NK-92 treated with Interleukin-12 subunit alpha and Interleukin-12 subunit beta, amount 100 ng/mL, for 24 hours (cell line): ENCODE measurements around the gene C20orf204.

ENCODE experiments used
- DNase-seq: peaks from one replicate; lab custom pipeline; 2025; lab: John Stamatoyannopoulos, UW

C20orf204 gene

DNA sequence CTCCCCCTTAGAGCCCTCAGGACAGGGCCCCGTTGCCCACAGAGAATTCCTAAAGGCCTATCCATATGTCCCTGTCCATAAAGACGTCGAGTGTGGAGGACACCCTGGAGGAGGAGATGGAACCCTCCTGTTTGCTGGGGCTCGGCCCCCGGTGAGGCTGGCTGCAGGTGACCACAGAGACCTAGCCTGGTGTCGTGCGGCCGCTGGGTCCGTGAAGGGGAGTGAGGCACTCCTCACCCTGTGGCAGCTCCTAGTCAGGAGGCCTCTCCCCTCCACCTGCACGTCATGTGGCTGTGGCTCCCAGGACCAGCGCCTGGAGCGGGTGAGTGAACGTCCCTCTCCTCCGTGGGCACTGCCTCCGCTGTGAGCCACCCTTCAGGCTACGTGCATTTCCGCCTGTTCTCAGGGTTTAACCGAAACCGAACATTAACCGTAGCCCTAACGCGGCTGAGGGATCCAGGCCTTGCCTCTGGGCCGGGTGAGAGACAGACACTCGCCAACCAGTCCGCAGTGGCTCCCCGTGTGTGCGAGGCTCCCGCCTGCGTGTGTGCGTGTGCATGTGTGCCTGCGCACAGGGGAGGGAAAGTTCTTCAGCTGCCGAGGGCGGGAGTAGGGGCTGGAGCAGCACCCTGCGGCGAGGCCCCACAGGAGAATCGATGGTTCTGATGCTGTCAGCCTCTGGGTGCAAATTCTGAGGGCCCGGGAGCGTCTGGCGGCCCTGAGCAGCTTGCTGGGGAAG is 21.1 kb downstream of the C20orf204 start:
- no peak for DNase-seq

DNA sequence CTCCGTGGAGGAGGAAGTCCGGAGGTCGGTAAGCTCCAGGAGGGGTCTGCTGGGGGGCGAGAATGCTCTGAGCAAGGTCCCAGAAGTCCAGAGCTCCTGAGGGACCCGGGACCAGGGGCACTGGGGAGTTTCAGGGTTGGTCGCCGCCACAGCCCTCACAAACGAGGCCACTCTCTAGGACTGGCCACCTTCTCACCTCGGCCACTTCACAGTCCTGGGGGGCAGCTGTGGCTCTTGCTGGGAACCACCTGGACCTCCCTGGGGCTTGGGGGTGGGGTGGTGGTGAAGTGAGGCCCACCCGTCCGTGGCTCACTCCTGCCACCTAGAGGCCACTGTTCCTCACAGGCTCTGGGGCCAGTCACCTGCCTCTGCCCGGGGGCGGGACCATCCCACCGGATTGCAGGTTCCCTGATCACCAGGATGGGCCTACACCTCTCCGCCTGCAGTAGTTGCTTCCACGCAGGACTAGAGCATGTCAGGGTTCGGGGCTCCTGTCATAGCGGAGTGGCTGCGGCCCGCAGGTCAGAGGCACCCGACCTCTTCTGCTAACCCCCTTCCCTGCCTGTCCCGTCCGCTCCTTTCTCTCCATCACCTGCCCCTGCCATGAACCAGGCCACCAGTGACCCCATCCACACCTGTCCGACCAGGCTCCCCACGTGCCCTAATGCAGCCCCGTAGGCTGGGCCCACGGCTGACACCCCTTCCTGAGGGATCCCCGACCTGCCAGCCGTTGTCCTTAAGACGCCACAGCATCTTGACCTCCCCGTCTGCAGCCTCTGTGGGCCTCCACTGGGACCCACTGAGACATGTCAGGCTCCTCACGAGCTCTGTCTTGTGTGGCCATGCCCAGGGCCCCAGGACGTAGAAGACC is 21.9 kb downstream of the C20orf204 start:
- peak; percentile 65 for DNase-seq

DNA sequence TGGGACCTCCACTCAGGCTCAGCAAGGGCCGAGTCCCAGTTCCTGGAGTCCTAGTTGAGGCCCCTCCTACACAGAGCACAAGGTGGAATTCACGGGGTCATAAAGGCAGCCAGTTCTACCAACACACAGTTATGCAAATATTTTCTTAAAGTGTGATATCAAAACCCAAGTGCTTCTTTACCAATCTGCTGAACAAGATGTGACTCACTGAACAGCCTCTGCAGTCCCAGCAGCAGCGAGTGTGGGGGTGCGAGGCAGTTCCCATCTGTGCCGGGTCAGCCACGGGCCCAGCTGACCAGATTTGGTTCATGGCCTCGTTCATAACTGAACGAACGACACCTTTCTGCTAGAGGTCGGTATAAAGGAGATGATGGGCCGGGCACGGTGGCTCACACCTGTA is 22.6 kb downstream of the C20orf204 start:
- DNase-seq, result no peak

DNA sequence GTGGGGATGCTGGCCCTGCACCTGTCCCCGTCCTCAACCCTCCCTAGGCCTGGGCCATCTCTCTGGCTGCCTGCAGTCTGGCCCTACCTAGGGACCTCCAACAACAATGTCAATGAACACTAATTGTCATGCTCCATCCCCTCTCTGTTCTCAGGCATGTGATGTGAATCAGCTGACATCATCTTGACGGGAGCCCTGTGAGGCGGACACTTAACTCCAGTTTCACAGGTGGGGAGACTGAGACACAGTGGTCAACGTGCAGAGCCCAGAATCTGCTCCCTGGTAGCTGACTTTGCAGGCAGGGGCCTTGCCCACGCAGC is 26.3 kb downstream of the C20orf204 start:
- no peak for DNase-seq

DNA sequence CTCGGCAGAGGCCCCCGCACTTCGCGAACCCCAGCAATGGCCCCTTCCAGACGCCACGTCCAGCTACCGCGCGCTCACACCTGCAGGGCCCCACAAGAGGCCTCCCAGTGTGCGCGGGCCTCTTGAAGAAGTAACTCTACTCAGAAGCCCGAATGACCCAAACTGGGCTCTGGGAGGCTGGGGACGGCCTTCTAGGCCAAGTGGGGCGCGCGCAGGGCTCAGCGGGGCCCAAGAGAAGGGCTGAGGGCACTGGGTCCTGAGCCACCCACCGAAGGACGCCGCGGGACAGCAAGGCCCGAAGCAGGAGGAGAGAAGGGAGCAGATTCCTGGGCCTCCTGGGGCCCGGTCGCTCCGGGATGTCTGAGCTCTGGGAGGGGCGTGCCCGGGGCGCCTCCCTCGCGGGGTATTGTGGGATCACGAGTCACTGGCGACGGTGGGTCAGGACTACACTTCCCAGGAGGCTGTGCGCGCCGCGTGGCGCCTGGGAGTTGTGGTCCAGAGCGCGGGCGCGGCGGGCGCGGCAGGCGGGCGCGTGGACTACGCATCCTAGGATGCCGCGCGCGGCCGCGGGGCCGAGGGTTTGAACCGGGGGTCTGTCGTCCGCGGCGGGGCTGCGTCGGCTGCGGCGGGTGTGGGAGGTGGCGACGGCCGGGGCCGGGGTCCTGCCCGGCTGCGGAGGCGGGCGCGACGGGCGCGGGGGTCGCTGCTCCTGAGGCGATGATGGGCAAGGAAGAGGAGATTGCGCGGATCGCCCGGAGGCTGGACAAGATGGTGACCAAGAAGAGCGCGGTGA is 26.8 kb downstream of the C20orf204 start, which contains the start of gene TCEA2:
TCEA2 (plus strand) TSS at position 603 of the 793 bp plus-strand sequence; CDS start at position 718, 115 bp downstream.
- DNase-seq, result peak; percentile 92

DNA sequence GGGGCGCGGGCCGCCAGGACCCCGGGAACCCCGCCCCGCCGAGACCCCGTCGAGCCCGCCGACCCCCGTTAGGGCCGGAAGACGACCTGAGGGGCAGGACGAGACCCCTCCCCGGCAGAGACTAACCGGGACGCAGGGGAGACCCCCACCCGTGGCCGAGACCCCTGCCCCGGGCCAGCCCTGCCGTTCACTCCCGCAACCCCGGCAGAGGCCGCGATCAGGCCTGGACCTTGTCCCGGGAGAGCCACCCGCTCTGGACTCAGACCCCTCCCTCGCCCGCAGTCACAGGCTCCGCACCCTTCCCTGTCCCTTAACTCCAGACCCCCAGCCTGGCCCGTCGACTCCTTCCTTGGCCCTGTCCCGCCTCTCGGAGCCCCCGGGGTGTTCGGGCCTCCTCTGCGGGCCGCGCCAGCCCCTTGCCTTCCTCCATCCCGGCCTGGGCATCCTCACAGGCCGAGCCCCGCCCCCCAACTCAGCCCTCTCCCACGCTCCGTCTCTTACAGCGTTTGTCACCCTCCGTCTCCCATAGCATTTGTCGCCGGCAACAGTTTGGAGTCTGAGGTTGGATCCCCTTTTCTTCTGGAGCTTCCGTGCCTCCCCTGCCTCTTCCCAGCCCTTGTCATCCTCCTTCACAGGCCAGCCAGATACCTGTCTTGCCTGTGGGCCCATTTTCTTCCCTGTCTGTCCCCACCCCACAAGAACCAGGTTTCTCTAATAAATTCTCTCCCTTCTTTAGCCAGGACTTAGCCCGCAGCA is 27.6 kb downstream of the C20orf204 start:
- no peak for DNase-seq

DNA sequence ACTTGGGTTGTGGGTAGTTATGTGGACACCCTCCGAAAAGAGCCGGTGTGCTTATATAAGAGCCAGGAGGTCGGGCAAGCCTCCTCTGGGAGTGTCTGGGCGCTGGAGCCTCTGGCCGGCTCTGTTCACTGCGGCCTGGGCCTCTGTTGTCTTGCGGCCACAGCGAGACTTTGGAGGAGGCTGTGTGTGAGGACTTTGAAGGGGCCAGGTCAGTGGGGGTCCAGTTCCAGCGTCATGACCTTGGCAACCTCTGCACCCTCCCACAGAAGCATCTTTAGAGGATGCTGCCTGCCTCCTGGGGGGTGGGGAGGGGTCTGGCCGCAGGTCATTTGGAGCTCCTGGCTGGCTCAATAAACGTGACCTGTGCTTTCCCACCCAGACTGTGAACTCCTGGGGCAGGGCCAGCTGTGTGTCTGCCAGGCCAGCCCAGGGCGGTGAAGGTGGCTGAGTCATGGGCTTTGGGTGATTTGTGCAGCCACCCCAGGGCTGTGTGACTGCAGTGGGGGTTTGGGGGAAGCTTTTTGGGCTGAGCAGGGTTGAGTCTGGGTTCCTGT is 28.2 kb downstream of the C20orf204 start:
- no peak for DNase-seq

DNA sequence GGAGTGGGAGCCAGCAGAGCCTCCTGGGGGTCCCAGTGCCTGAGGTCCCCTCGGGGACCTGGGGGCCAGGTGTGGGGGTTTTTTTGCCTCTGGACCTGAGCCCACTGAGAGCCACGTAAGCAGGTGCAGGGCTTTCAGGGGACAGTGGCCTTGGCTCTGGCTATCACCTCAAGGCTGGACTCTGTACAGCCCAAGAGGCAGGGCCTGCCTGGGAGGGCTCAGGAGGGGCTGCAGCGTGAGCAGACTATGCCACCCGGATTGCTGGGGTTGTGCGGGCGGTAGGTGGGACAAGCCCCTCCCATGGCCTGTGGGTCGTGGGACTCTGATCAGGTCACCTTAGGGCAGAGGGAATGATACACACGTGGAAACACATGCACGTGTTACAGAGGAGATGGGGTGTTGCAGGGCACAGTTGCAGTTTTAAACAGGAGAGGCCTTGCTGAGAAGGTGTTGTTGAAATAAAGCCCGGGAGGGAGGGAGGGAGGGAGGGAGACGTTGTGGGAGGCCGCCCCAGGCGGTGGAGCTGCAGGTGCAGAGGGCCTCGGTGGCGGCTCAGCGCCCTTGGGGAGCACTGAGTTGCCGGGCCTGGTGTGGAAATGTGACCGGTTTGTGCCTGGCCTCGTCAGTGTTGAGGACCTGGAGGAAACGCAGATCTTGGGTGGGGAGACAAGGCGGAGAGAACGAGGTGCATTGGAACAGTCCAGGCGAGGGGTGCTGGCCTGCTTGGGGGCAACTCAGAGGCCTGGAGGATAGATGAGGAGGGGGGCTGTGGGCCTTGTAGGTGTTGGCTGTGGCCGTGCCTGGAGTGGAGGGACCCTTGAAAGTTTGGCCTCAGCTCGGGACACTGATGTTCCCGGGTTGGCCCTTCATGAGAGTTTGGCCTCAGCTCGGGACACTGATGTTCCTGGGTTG is 29.3 kb downstream of the C20orf204 start:
- DNase-seq, result no peak

DNA sequence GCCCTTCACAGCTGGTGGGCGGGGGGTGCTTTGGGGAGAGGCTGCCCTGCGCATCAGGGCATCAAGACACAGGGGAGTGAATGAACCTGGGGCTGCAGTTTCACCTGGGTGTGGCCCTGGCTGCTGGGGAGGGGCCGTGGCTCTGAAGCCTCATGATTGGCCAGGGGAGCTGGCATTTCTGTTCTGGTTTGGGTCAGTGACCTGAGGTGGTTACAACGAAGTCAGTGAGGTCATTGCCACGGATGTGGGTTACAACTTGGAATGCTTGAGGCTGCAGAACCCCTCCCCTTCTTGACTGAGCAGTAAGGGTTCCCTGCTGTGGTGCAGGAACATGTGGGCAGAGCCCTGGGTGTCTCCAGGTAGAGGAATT is 30.0 kb downstream of the C20orf204 start:
- DNase-seq, result peak; percentile 84

DNA sequence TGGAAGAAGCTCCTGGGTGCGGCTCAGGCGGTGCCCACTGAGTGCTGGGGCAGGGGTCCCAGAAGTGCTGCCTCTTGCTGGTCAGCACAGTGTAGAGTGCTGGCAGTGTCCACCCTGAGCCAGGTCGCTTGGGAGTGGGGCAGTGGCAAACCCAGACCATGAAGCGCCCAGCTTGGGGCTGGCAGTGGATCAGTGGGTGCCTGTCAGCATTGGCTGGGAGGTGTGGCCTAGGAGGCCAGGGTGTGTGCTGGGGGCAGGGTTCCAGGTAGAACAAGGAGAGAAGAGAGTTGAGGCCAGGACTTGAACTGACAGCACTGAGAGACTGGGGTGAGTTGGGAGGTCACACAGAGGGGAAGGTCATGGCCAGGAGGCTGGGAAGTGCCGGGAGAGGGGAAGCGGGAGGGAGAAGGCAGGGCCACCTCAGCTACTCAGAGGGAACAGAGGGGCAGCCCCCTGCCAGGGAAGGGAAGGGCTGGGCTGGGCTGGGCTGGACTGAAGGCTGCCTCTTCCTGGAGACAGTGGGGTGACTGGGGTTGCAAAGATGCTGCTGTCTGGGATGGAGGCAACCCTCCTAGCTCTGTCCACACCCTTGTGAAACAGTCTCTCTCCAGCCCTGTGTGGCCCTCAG is 31.1 kb downstream of the C20orf204 start:
- no peak for DNase-seq

DNA sequence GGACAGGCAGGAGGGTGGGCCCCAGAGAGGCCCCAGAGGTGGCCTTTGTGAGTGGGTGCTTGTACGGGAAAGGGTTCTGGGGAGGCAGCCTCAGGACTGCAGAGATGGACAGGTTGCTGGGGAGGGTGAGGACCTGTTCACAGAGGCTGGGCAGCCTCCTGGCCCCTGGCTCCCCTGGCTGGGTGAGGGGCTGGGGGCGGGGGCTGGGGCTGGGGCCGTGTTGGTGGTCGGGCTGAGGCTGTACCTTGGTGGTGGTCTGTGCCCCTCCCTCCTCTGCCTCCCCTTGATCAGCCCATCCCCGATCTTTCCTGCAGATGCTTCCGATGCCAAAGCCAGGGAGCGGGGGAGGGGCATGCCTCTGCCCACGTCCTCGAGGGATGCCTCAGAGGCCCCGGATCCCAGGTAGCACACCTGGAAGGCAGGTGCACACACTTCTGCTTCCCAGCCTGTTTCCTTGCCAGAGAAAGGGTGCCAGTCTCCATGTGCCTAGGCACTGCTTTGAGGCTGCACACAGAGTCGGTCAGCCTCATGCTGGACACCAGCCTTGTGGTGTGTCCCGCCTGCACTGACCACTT is 31.8 kb downstream of the C20orf204 start:
- DNase-seq, result no peak

DNA sequence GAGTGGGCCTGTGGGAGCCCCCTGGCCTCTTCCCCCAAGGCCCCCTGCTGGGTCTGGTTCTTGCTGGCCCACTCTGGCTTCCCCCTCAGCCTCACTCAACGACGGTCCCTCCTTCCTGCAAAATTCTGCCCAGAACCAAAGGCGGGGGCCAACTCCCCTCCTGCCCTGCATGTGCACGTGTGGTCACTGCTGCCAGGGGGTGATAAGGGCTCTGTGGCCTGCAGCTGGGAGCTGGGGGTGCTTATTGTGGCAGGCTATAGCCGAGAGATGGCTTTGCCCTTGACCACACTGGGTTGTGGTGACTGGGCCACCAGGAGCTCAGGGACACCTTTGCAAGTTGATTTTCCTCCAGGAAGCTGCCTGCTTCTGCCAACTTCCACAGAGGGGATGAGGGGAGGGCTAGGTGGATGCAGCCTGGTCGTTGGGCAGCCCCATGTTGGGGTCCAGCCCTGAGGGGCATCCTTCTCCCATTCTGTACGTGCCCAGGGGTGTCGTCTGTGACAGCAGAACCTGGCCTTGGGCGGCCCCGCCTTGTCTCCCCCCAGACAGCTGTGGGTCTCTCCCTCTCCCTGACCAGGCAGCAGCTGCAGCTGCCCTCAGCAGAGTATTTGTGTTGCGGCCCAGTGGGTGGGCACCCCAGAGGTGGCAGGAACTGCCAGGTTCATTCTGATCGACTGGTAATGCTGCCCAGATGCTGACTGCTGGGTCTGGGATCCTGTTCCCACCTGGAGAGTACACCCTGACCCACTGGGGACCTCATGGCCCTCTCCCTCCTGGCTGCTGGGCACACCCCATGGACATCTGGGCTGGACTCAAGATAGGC is 32.6 kb downstream of the C20orf204 start:
- no peak for DNase-seq

DNA sequence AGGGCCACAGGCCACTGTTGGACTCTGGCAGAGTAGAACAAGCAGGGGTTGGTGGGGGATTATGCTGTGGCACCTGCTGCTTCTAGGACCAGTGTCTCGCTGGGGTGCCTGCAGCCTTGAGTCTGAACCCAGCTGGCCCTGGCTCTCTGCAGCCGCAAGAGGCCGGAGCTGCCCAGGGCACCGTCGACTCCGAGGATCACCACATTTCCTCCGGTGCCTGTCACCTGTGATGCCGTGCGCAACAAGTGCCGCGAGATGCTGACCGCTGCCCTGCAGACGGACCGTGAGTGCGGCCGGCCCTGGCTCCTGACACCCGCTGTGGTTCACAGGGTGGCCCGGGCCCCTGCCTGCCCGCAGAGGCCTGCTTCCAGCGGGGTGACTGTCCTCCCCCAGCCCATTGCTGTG is 33.2 kb downstream of the C20orf204 start:
- no peak for DNase-seq

DNA sequence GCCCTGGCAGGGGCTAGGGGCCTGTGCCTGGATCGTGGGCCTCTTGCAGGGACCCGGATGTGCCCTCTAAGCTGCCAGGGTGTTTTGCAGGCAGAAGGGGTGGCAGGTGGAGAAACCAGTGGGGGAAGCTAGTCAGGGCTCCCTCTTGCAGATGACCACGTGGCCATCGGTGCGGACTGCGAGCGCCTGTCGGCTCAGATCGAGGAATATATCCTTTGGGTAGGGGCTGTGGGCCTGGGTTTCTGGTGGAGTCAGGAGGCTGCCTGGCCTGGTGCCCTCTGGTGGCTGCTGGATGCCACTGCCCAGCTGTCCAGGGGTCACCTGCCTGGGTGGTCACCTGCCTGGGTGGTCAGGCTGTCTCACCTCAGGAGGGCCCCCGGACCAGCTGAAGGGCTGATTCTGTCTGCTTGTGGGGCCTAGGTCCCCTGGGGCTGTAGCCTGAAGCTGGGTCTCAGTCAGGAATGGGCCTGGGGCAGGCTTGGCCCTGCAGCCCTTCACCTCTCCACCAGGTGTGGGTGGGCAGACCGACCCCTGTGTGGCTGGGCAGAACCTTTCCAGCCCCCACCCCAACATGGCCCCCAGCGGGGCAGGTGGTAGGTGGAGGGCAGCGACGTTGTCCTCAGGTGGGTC is 33.7 kb downstream of the C20orf204 start:
- DNase-seq, result no peak

DNA sequence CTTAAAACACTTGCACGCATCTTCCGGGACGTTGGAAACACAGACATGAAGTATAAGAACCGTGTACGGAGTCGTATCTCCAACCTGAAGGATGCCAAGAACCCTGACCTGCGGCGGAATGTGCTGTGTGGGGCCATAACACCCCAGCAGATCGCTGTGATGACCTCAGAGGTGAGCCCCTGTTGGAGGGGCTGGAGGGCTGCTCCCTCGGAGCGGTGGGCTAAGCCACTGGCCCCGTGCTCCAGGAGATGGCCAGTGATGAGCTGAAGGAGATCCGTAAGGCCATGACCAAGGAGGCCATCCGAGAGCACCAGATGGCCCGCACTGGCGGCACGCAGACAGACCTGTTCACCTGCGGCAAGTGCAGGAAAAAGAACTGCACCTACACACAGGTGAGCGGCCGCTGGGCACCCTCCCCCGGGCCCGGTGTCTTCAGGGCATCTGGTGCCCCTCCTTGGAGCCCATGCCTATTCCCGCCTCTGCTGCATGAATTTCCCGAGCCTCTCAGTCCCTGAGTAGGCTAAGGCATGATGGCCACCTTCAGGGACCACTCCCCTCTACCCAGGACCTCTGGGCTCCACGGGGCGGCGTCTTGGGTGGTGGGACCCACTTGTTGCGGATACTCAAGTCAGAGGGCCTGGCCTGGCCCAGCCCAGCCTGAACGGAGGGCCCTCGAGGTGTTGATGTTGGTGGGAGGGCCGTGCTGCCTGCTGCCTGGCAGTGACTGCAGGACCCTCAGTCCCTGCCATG is 34.4 kb downstream of the C20orf204 start:
- no peak for DNase-seq

DNA sequence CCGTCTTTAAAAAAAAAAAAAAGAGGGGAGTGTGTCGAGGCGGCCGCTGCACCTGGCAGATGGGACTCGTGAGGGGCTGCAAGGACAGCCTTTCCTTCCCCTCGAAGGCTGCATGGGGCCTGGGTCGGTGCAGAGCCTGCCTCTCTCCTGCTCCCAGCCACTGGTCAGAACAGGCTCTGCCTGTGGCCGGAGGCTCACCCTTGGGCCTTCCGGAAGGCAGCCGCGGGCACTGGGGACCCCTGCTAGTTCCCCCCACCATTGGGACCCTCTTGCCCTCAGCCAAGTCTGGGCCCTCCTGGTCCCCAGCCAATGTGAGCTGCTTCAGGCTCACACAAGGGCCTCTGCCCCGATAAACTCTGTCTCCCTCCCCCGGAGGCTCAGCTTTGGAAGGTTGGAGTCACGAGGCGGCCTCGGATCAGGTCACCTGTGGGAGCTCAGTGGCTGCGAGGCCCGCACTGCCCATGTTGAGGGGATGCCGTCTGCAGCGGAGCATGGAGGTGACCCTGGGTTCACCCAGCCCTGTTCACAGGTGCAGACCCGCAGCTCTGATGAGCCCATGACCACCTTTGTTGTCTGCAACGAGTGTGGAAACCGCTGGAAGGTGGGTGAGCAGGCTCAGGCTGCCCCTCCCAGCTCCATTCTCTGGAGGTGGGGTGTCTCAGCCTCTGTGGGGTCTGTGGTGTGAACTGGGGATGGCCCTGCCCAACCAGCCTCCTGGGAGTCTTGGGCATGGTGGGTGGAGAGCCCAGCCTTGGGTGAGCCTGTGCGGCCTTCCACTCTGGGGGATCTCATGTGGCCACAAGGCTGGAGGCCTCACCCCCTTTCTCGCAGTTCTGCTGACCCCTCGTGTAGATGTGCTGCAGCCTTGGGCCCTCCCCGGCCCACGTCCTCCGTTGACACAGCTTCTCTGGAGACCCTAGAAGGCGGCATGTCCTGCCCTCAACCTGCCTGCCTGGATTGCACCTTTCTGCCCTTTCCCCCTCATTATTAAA is 35.7 kb downstream of the C20orf204 start:
- DNase-seq, result no peak
